Measurements from ENCODE around the gene RBFOX2.
"Not testable (repeated sequence)": the region's sequence is repeated elsewhere in the genome, so short reads cannot be mapped to it uniquely, and the experiment has no call there.

The RBFOX2 gene

DNA sequence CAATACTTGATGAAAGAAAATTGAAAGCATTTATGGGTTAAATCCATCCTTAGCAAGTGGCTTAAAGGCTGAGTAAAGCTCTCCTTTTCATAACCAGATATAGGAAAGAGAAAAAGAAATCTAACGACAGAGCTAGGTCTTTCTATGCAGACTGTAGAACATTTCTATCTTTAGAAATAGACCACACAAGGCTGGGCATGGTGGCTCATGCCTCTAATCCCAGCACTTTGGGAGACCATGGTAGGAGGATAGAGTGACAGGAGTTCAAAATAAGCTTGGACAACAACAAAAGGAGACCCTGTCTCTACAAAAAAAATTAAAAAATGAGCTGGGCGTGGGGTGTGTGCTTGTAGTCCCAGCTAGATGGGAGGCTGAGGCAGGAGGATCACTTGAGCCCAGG, 220.2 kb downstream of the RBFOX2 start:
- no peak for DNase-seq

- not testable (repeated sequence) for DNase-seq
Measured at GRCh38 chr22:35806668-35807067, 222.0 kb downstream of the RBFOX2 start.

DNA sequence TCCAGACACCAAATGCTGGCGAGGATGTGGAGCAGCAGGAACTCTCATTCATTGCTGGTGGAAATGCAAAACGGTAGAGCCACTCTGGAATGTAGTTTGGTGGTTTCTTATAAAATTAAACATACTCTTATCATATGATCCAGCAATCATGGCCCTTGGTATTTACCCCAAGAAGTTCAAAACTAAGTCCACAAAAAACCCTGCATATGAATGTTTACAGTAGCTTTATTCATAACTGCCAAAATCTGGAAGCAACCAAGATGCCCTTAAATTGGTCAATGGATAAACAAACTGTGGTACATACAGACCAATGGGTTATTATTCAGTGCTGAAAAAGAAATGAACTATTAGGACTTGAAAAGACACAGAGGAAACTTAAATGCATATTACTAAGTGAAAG, 223.2 kb downstream of the RBFOX2 start:
- no peak for DNase-seq

- DNase-seq = no peak
Measured at GRCh38 chr22:35804421-35804820, 224.2 kb downstream of the RBFOX2 start.

GRCh38 chr22:35802885-35803284, 225.7 kb downstream of the RBFOX2 start:
- DNase-seq = no peak

GRCh38 chr22:35801301-35801700, 227.3 kb downstream of the RBFOX2 start:
- not testable (repeated sequence) for DNase-seq

GRCh38 chr22:35799150-35799549, 229.5 kb downstream of the RBFOX2 start:
- DNase-seq = no peak

DNA sequence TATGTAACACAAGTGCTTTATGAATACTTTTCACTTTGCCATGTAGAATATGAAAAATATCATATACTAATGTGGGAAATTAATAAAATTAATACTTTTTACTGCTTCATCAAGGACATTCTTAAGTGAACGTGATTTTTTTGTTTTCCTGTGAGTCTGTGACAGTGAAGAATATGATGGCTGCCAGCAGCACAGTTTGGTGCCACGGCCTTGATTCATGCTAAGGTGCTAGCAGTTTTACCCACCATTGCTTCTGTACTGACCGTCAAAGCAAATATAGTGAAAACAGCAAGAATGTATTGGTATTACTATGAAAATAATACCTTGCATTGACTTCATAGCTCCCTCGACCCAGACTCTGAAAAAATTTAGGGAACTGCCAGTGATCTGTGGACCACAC, 231.2 kb downstream of the RBFOX2 start:
- DNase-seq = no peak

- no peak for DNase-seq
Measured at GRCh38 chr22:35795476-35795875, 233.1 kb downstream of the RBFOX2 start.

DNA sequence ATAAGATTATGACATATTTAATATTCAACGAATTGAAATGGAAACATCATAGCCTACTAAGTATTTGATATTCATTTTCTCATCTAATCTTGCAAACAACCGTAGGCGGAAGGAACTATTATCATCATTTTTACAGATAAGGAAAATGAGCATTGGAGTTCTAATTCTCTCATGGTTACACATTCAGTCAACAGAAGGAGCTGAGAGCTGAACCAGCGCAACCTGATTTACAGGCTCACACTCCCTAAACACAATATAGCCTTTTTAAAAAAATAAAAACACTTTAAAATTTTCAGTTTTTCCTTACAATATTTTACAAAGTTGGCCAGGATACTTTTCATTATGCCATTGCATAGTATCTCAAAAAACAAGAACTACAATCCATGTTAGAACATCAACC, 236.1 kb downstream of the RBFOX2 start:
- no peak for DNase-seq

DNA sequence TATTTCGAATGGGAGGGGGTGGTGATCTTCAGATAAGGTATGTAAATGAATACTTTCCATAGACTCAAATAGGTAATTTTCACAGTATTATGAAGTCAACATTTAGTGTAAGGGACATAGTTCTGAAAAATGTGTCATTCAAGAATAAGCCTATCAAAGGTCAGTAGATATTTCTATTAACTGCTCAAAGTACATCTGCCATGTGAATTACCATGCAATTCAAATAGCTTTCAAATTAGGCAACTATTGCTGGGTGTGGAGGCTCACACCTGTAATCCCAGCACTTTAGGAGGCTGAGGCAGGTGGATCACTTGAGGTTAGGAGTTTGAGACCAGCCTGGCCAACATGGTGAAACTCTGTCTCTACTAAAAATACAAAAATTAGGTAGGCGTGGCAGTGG, 236.8 kb downstream of the RBFOX2 start:
- not testable (repeated sequence) for DNase-seq

GRCh38 chr22:35785181-35785923, 243.3 kb downstream of the RBFOX2 start:
- DNase-seq = peak; percentile 12 to 20

DNA sequence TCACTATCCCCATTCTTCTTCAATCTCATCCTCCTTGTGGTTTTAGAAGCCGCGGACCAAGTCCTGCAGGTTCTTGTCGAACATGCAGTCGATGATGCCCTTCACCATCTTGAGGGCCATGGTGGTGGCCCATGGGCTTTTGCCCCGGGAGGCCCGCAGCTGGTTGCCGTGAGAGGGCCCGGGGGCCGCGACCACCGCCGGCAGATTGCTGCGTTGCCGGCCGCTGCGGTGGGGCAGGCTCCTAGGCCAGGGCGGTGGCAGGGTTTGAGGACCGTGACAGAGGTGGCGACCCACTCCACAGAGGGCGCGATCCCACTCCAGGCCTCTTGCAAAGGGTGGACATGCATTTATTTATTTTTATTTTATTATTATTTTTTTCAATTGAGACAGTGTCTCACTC, 244.0 kb downstream of the RBFOX2 start:
- no peak for DNase-seq

- no peak for DNase-seq
Measured at GRCh38 chr22:35783943-35784614, 244.5 kb downstream of the RBFOX2 start.

DNA sequence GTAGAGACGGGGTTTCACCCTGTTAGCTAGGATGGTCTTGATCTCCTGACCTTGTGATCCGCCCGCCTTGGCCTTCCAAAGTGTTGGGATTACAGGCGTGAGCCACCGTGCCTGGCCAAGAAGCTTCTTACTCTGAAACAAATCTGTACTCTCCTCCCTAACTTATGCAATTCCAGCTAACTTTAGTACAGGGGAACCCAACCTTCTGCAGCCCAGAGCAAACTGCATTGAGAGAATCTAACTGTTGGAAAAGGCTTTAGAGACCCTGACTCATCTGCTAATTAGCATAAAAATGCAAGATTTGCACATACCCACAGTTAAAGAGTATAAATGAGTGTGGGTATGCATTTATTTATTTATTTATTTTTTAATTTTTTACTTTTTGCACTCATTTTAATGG, 246.1 kb downstream of the RBFOX2 start:
- no peak for DNase-seq

- no peak for DNase-seq
Measured at GRCh38 chr22:35781898-35782297, 246.7 kb downstream of the RBFOX2 start.

- DNase-seq = no peak
Measured at GRCh38 chr22:35777335-35777975, 251.2 kb downstream of the RBFOX2 start.

DNA sequence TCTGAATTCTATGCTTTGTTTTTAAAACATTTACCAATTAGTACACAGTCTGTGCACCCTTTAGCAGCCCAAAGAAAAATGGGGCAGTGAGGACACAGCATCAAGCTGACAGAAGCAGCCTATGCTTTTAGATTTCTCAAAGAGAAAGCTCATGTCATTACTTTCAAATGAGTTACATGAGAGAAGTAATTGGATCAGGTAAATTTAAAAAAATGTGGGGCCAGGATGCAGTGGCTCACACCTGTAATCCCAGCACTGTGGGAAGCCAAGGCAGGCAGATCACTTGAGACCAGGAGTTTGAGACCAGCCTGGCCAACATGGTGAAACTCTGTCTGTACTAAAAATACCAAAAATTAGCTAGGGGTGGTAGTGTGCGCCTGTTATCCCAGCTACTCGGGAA, 253.3 kb downstream of the RBFOX2 start:
- DNase-seq = no peak

GRCh38 chr22:35769974-35770373, 258.6 kb downstream of the RBFOX2 start:
- DNase-seq = no peak

DNA sequence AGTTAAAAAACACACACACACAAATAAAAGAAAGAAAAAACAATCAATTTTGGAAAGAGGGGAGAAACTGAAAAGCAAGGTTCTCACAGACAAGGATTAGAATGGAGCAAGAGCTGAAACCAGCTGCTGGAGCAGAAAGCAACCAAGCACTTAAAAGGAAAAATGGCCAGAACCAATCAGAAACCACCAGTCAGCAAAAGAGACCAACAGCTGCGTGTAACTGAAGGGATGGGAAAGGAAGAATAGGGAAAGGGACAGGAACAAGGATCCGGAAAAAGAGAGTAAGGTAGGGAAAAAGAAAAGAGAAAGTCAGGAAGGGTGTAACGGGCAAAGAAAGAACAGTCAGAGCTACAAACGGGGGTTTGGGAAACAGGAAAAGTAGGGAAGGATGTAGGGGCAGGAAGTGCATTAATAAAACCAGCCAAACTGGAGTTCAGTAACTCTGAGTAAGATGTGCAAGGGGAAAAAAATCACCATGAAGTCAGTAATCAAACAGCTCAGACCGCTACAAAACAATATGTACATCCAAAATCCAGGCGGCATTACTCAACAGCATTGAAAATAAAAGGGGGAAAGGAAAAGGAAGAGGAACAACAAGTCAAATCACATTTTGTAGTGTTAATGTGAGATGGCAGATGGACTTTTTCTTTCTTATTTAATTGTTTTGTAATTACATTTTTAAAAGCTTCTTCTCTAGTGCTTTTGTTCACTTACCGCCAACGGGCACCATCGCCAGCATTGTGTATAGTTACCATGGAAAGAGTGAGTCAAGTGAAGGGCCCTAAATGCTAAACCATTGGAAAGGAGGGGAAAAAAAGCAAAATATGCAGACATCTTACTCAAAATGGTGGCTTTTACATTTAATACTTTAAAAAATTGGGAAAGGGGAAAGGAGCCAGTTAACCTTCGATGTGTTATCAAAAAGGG, 261.7 kb downstream of the RBFOX2 start:
- no peak for DNase-seq

DNA sequence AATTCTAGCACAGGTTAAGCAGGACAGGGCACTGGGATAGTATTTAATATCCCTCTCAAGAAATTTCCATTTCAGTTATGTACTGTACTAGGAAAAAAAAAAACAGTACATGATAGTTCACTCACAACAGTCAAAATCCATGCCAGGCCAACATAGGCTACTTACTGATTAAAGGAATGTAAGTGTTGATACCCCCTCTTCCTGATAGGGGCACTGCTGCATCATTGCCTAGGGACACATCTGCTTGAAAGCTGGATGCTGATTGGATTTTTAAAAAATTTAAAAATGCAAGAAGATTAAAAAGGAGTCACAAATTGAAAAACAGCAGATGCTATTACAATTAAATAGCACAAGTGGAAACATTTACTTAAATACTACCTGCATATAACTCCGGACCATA, 267.6 kb downstream of the RBFOX2 start:
- no peak for DNase-seq

- no peak for DNase-seq
Measured at GRCh38 chr22:35758394-35758793, 270.2 kb downstream of the RBFOX2 start.

DNA sequence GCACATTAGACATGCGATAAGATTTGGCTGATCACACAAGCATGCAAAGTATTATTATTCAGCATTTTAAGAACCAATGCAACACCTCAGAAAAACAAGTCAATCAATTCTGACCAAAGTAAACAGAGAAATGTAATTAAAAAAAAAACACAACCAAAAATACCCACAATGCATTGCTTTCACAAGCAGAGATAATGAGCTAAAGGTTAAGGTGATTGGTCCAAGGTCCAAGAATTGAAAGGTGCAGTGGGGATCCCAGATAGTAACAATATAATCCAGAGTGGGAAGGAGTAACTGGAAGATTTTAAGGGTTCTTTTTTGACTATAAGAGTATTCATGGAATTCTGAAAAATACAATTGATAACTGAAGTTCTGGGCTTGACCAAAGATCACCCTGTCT, 271.9 kb downstream of the RBFOX2 start:
- no peak for DNase-seq
